ENCODE measurements around the gene SRRT.

SRRT gene

GRCh38 chr7:100860702-100861615 lies 13.9 kb upstream of the SRRT start:
- no peaks in the 10 kb centered on the region for H3K4me1 ChIP-seq (ENCODE audit: low read depth, poor library complexity, severe bottlenecking)
- H3K27me3 ChIP-seq (ENCODE audit: insufficient read depth, low read depth) = no peaks in the 10 kb centered on the region
- H3K27ac ChIP-seq = no peak overlapping the region
- no peak overlapping the region for H3K4me2 ChIP-seq
- H2AFZ ChIP-seq (ENCODE audit: low read depth) = no peak overlapping the region
- no peak for TF ChIP-seq CTCF (conservative IDR thresholded peaks at IDR 0.05; ENCODE audit: low read depth, low read length)
- H3K36me3 ChIP-seq (ENCODE audit: insufficient read depth) = no peaks in the 10 kb centered on the region
- no peaks in the 10 kb centered on the region for H4K20me1 ChIP-seq (ENCODE audit: insufficient read depth)
- no peak overlapping the region for H3K9ac ChIP-seq
- no peak overlapping the region for H3K4me3 ChIP-seq (IDR thresholded peaks at IDR 0.05; ENCODE audit: insufficient read depth, low read depth, low read length)
- no peaks in the 10 kb centered on the region for H3K79me2 ChIP-seq (ENCODE audit: insufficient read depth, low read depth)

GRCh38 chr7:100861616-100861985 lies 13.3 kb upstream of the SRRT start:
- no peak overlapping the region for H2AFZ ChIP-seq (ENCODE audit: low read depth)
- no peak for TF ChIP-seq CTCF (conservative IDR thresholded peaks at IDR 0.05; ENCODE audit: low read depth, low read length)
- no peaks in the 10 kb centered on the region for H3K27me3 ChIP-seq (ENCODE audit: insufficient read depth, low read depth)
- no peaks in the 10 kb centered on the region for H4K20me1 ChIP-seq (ENCODE audit: insufficient read depth)
- H3K79me2 ChIP-seq (ENCODE audit: insufficient read depth, low read depth) = no peaks in the 10 kb centered on the region
- no peak overlapping the region for H3K4me3 ChIP-seq (IDR thresholded peaks at IDR 0.05; ENCODE audit: insufficient read depth, low read depth, low read length)
- H3K36me3 ChIP-seq (ENCODE audit: insufficient read depth) = no peaks in the 10 kb centered on the region
- no peak overlapping the region for H3K4me2 ChIP-seq
- no peak overlapping the region for H3K9ac ChIP-seq
- H3K27ac ChIP-seq = no peak overlapping the region
- no peaks in the 10 kb centered on the region for H3K4me1 ChIP-seq (ENCODE audit: low read depth, poor library complexity, severe bottlenecking)

- H3K36me3 ChIP-seq (ENCODE audit: insufficient read depth) = no peaks in the 10 kb centered on the region
- H3K27ac ChIP-seq = no peak overlapping the region
- H3K4me1 ChIP-seq (ENCODE audit: low read depth, poor library complexity, severe bottlenecking) = no peaks in the 10 kb centered on the region
- H4K20me1 ChIP-seq (ENCODE audit: insufficient read depth) = no peaks in the 10 kb centered on the region
- no peak overlapping the region for H3K4me3 ChIP-seq (IDR thresholded peaks at IDR 0.05; ENCODE audit: insufficient read depth, low read depth, low read length)
- H3K4me2 ChIP-seq = no peak overlapping the region
- no peaks in the 10 kb centered on the region for H3K27me3 ChIP-seq (ENCODE audit: insufficient read depth, low read depth)
- H3K9ac ChIP-seq = no peak overlapping the region
- H3K79me2 ChIP-seq (ENCODE audit: insufficient read depth, low read depth) = no peaks in the 10 kb centered on the region
- no peak for TF ChIP-seq CTCF (conservative IDR thresholded peaks at IDR 0.05; ENCODE audit: low read depth, low read length)
- H2AFZ ChIP-seq (ENCODE audit: low read depth) = no peak overlapping the region
These were observed 11.4 kb upstream of the SRRT start for GRCh38 chr7:100863406-100863950.

- no peak for TF ChIP-seq CTCF (conservative IDR thresholded peaks at IDR 0.05; ENCODE audit: low read depth, low read length)
- Histone ChIP-seq H3K4me1 (ENCODE audit: low read depth, poor library complexity, severe bottlenecking) (no peaks in the 10 kb centered on the region), H3K36me3 (ENCODE audit: insufficient read depth) (no peaks in the 10 kb centered on the region), H4K20me1 (ENCODE audit: insufficient read depth) (no peaks in the 10 kb centered on the region), H3K9ac (no peak overlapping the region), H3K4me3 (IDR thresholded peaks at IDR 0.05; ENCODE audit: insufficient read depth, low read depth, low read length) (no peak overlapping the region), H3K4me2 (no peak overlapping the region), H3K27ac (no peak overlapping the region), H3K27me3 (ENCODE audit: insufficient read depth, low read depth) (no peaks in the 10 kb centered on the region), H2AFZ (ENCODE audit: low read depth) (no peak overlapping the region), H3K79me2 (ENCODE audit: insufficient read depth, low read depth) (no peaks in the 10 kb centered on the region)
These were observed 10.5 kb upstream of the SRRT start for GRCh38 chr7:100864263-100864845.
